NCI-H345 treated with DMSO at 0.1 percent for 48 hours (cell line): Measurements from ENCODE around the gene AMZ2.

ENCODE experiments used
- DNase-seq: peaks from one replicate; lab custom pipeline; 2025; ENCODE audit not compliant: unreplicated experiment; lab: John Stamatoyannopoulos, UW

The AMZ2 gene

GRCh38 chr17:68290268-68290954, 42.6 kb downstream of the AMZ2 start:
- no peak for DNase-seq

DNA sequence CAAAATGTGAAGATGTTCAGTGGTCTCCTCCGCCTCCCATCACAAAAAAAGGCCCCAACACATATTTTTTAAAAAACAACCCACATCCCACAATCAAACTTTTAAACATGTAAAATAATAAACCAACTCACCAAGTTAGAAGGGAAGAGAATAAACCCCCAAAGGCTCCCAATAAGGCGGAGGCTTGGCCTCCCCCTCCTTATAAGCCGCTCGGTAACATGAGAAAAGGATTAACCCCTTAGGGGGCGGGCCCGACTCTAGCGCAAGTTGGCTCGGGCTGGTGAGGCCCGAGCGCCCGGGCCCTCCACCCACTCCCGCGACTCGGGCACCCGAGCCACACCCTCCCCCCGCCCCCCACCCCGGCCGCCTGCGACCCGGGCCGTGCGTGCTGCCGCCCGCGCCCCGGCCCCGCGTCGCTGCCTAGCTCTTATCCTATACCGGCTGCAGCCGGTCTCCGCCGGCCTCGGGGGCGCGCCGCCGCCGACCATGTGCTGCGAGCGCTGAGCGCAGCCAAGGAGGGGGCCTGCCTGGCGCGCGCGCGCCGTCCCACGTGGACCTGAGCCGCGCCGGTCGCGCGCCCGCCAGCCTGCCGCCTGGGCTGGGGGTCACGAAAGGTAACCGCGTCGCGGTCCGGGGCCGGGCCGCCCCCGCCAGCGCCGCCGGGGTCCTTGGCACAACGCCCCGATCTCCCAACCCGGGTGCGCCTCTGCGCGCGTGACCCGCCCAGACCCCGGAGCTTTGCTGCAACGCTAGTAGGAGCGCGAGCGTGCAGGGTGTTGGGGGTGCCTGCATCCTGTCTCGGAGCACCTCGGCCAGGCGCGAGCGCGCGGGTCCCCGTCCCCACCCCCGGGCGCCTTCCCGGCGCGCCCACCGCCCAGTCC, 43.4 kb downstream of the AMZ2 start, which contains the start of the genes ARSG and SLC16A6:
ARSG (plus strand) TSS at position 541 of the 881 bp plus-strand sequence. CDS start 15,999 bp downstream, outside the sequence.
SLC16A6 (minus strand) TSS at position 173 of the 881 bp plus-strand sequence. CDS start 12,807 bp downstream, outside the sequence.
- DNase-seq: peak; percentile 41

- peak; percentile 53 for DNase-seq
These were observed 44.2 kb downstream of the AMZ2 start for GRCh38 chr17:68291836-68292688.

GRCh38 chr17:68292689-68293040, 44.8 kb downstream of the AMZ2 start:
- DNase-seq: no peak

DNA sequence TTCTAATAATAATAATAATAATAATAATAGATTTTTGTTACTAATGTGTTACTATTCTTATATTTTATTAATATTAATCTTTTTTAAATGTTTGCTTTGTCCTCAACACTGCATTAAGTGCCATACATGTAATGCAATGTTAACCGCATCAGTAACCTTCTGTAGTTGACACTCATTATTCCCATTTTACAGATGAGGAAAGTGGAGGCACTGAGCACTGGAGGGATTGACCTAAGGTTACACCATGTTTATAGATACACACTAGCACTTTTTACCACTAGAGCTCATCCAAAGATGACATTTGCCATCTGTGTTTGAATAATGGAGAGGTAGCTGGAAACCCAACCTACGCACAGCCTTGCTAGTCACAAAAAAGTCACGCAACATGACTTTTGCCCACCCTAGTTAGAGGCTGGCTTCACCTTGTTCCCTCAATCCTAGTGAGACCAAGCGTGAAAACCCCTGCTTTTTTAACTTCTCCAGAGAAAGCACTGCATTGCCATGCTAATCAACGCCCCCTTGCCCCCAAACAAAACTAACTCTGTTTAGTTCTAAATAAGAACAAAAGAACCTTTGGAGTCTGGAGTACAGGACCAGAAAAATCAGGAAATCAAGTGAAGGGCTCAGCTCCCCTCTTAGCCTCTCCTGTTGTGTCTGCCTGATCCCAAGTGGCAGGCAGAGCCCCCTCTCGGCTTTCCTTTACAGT, 45.8 kb downstream of the AMZ2 start:
- no peak for DNase-seq

GRCh38 chr17:68294196-68294555, 46.3 kb downstream of the AMZ2 start:
- DNase-seq: no peak

GRCh38 chr17:68294617-68295016, 46.8 kb downstream of the AMZ2 start:
- DNase-seq: no peak

DNA sequence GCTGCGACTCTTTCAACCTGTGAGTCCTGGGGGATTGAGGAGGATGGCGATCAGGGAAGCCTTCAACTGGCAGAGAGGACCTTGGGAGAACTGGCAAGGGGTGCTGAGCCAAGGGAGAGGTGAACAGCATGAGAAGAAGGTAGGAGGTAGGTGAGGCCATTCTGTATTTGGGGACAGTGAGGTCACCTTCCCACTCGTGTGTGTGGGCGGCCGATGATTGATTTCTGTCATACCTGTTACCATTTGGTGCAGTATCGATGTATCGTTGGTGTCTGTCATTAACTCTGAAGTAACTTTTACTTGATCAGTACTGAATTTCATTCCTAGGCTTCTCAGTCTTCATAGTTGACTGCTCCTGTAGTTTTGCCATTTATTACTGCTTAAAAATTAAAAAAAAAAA, 47.2 kb downstream of the AMZ2 start:
- DNase-seq: no peak

GRCh38 chr17:68296217-68297191, 48.7 kb downstream of the AMZ2 start:
- no peak for DNase-seq

GRCh38 chr17:68297195-68297594, 49.4 kb downstream of the AMZ2 start:
- no peak for DNase-seq

- no peak for DNase-seq
These were observed 50.8 kb downstream of the AMZ2 start for GRCh38 chr17:68298601-68299000.

- DNase-seq: no peak
These were observed 52.0 kb downstream of the AMZ2 start for GRCh38 chr17:68299817-68300216.

GRCh38 chr17:68301438-68301959, 53.7 kb downstream of the AMZ2 start:
- DNase-seq: peak; percentile 88

- peak; percentile 58 for DNase-seq
These were observed 54.3 kb downstream of the AMZ2 start for GRCh38 chr17:68302066-68302564.

GRCh38 chr17:68302666-68303065, 54.8 kb downstream of the AMZ2 start:
- no peak for DNase-seq

DNA sequence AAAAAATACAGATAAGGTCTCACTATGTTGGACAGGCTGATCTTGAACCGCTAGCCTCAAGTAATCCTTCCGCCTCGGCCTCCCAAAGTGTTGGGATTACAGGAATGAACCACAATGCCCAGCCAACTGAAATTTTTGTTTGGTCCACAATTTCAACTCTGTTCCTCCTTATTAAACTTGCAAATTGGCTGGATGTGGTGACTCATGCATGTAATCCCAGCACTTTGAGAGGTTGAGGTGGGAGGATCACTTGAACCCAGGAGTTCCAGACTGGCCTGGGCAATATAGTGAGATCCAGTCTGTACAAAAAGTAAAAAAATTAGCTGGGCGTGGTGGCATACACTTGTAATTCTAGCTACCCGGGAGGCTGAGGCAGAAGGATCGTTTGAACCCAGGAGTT, 56.9 kb downstream of the AMZ2 start:
- no peak for DNase-seq

DNA sequence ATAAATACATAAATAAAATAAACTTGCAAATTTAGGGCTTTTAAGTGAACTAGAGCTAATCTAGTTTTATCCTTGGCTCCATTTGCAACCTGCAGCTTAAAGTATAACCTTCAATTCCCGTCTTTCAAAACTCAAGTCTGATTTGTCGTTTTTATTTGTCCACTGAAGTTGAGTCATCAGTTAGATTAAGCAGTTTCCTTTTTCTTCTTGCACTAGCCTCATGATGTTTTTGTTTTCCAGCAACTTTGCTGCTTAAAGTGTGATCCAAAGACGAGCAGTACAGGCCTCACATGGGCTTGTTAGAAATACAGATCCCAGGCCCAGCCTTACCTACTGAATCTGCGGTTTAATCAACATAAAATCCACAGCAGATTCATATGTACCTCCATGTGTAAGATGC, 57.3 kb downstream of the AMZ2 start:
- no peak for DNase-seq
